HepG2 (cell line): ENCODE data around the gene PDGFA. TPM values are rescaled to one million over a fixed set of nuclear protein-coding genes. Genes with fewer than 3 reads are reported as not detected.

Experiments
- CCDC6 ChIP-seq: sonication (generic); formaldehyde crosslinking; IDR thresholded peaks from 2 replicates; pipeline ENCODE4 v1.8.1; 2022; ENCODE audit warnings: mild to moderate bottlenecking, missing genetic modification reagents, moderate library complexity
- ETV5 ChIP-seq: IDR thresholded peaks from 2 replicates; pipeline ENCODE4 v1.6.1; 2018; ENCODE audit warnings: missing biosample characterization, missing genetic modification reagents, inconsistent platforms, borderline replicate concordance
- HDAC2 ChIP-seq: sonication (generic); formaldehyde crosslinking; IDR thresholded peaks from 2 replicates; pipeline ENCODE4 v1.4.0; 2020; ENCODE audit warnings: missing genetic modification reagents
- HIVEP1 ChIP-seq: sonication (generic); formaldehyde crosslinking; IDR thresholded peaks from 2 replicates; pipeline ENCODE4 v1.4.0; 2020; ENCODE audit warnings: mild to moderate bottlenecking, missing genetic modification reagents
- KAT2B ChIP-seq: fragments of 150-350 bp; IDR thresholded peaks from 2 replicates; pipeline ENCODE4 v1.6.1; 2014; ENCODE audit warnings: low read depth, low read length, borderline replicate concordance
- SALL2 ChIP-seq: sonication (generic); formaldehyde crosslinking; IDR thresholded peaks from 2 replicates; pipeline ENCODE4 v1.8.1; 2023; ENCODE audit warnings: mild to moderate bottlenecking, missing genetic modification reagents, inconsistent platforms
- SKIL ChIP-seq: sonication (generic); formaldehyde crosslinking; IDR thresholded peaks from 2 replicates; pipeline ENCODE4 v1.8.0; 2022; ENCODE audit warnings: missing genetic modification reagents, mild to moderate bottlenecking, moderate library complexity, borderline replicate concordance
- ZFP36L1 ChIP-seq: sonication (generic); formaldehyde crosslinking; IDR thresholded peaks from 2 replicates; pipeline ENCODE4 v1.8.0; 2022; ENCODE audit warnings: mild to moderate bottlenecking, missing genetic modification reagents, moderate library complexity
- ZFP91 ChIP-seq: sonication (generic); formaldehyde crosslinking; IDR thresholded peaks from 2 replicates; pipeline ENCODE4 v1.9.0; 2022; ENCODE audit warnings: missing genetic modification reagents, mild to moderate bottlenecking, borderline replicate concordance
- ZKSCAN1 ChIP-seq: fragments of 150-350 bp; IDR thresholded peaks from 2 replicates; pipeline ENCODE4 v1.6.1; 2014; ENCODE audit warnings: low read length
- ZNF253 ChIP-seq: sonication (generic); formaldehyde crosslinking; IDR thresholded peaks from 2 replicates; pipeline ENCODE4 v1.8.0; 2022; ENCODE audit warnings: mild to moderate bottlenecking, missing genetic modification reagents, borderline replicate concordance
- ZNF598 ChIP-seq: sonication (generic); formaldehyde crosslinking; IDR thresholded peaks from 2 replicates; pipeline ENCODE4 v1.5.1; 2020; ENCODE audit warnings: mild to moderate bottlenecking, missing genetic modification reagents, borderline replicate concordance
- ZNF678 ChIP-seq: sonication (generic); formaldehyde crosslinking; IDR thresholded peaks from 2 replicates; pipeline ENCODE4 v1.4.0; 2020; ENCODE audit warnings: mild to moderate bottlenecking, missing genetic modification reagents
- ZNF883 ChIP-seq: sonication (generic); formaldehyde crosslinking; IDR thresholded peaks from 2 replicates; pipeline ENCODE4 v1.5.1; 2020; ENCODE audit warnings: mild to moderate bottlenecking, missing genetic modification reagents; ENCODE audit errors: not compliant biosample characterization
- polyA plus RNA-seq, 8 experiments: library from polyadenylated mRNA; depleted of rRNA in 3 of 8; stranded (reverse) in 7 of 8; unstranded in 1 of 8; fragments of >200 nt; fragmentation: Illumina TruSeq in 4 of 8; extraction: Trizol in 4 of 8; gene quantifications; 2 replicates each; pipeline versions ENCODE4 v1.2.1 to v1.2.3, GENCODE V29; 2011 to 2016; ENCODE audit warnings: low read depth in 4 of 8, missing spikeins in 1 of 8, mixed read lengths in 1 of 8; ENCODE audit not compliant: insufficient read depth in 1 of 8
- total RNA-seq, 5 experiments: library from RNA; depleted of rRNA; stranded (reverse); fragments of >200 nt; fragmentation: Illumina TruSeq; extraction: Trizol; gene quantifications; 2 replicates each; pipeline ENCODE4 v1.2.3, GENCODE V29; 2016; ENCODE audit warnings: low read depth in 1 of 5
- TF ChIP-seq, protein P1 (sequence below): sonication (generic); formaldehyde crosslinking; IDR thresholded peaks from 2 replicates; pipeline ENCODE4 v1.4.0; 2020; ENCODE audit warnings: missing genetic modification reagents
- TF ChIP-seq, protein P2 (sequence below): IDR thresholded peaks from 2 replicates; pipeline ENCODE4 v1.6.1; 2016; ENCODE audit warnings: low read depth

PDGFA gene
- total and polyA plus RNA-seq, 2 of the 13 experiments (the other 11 are each of a cell fraction or from before 2014, with no cell fraction given): 1.5 to 3.4 TPM

DNA sequence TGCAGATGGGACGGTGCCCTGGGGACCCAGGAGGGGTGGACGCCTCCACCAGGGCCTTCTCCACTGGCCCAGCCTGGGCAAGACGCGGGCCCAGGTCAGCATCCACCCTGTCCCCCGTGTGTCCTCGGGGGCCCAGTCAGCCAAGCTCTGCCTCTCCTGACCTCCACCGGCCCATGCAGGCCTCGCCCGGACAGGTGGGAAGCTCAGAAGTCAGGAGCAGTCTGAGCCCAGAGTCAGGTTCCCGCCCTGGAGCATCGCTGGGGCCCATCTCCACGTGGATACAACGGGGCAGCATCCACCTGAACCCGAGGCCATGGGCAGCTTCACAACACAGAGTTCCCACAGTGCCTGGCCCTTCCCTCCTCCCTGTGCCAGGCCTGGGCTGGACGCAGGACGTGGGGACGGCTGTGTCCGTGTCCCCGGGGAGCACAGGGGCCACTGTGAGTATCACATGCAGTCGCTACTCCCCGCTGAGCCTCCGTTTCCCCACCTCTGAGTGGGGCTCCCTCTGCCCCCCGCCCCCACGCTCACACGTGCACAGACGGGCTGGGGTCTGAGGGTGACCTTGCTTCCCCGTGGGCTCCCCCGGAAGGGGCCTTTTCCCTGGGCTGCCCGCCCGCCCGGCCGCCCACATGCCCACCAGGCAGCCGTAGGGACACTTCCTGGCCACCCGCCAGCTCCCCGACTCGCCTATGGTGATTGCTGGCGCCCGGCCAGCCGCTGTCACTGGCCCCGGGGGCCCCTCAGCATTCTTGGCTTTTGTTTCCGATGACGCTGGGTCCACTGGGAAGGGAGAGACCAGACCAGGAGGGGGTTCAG, 64.3 kb downstream of the PDGFA start (continued):
- no peak for TF ChIP-seq SALL2 (CRISPR knock-in tag)
- TF ChIP-seq, protein P1, sequence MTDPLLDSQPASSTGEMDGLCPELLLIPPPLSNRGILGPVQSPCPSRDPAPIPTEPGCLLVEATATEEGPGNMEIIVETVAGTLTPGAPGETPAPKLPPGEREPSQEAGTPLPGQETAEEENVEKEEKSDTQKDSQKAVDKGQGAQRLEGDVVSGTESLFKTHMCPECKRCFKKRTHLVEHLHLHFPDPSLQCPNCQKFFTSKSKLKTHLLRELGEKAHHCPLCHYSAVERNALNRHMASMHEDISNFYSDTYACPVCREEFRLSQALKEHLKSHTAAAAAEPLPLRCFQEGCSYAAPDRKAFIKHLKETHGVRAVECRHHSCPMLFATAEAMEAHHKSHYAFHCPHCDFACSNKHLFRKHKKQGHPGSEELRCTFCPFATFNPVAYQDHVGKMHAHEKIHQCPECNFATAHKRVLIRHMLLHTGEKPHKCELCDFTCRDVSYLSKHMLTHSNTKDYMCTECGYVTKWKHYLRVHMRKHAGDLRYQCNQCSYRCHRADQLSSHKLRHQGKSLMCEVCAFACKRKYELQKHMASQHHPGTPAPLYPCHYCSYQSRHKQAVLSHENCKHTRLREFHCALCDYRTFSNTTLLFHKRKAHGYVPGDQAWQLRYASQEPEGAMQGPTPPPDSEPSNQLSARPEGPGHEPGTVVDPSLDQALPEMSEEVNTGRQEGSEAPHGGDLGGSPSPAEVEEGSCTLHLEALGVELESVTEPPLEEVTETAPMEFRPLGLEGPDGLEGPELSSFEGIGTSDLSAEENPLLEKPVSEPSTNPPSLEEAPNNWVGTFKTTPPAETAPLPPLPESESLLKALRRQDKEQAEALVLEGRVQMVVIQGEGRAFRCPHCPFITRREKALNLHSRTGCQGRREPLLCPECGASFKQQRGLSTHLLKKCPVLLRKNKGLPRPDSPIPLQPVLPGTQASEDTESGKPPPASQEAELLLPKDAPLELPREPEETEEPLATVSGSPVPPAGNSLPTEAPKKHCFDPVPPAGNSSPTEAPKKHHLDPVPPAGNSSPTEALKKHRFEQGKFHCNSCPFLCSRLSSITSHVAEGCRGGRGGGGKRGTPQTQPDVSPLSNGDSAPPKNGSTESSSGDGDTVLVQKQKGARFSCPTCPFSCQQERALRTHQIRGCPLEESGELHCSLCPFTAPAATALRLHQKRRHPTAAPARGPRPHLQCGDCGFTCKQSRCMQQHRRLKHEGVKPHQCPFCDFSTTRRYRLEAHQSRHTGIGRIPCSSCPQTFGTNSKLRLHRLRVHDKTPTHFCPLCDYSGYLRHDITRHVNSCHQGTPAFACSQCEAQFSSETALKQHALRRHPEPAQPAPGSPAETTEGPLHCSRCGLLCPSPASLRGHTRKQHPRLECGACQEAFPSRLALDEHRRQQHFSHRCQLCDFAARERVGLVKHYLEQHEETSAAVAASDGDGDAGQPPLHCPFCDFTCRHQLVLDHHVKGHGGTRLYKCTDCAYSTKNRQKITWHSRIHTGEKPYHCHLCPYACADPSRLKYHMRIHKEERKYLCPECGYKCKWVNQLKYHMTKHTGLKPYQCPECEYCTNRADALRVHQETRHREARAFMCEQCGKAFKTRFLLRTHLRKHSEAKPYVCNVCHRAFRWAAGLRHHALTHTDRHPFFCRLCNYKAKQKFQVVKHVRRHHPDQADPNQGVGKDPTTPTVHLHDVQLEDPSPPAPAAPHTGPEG: peak; percentile 95
- TF ChIP-seq ZNF253 (CRISPR knock-in tag): no peak
- TF ChIP-seq ZNF598 (CRISPR knock-in tag): no peak
- 0 out of 2 replicates have a peak, but pooled peaks have one; percentile 36 for TF ChIP-seq HIVEP1 (CRISPR knock-in tag)
- no peak for TF ChIP-seq ZKSCAN1
- TF ChIP-seq KAT2B: no peak
- TF ChIP-seq HDAC2: no peak; the same call in 1 of the 2 replicates
- peak; percentile 60; the same call in 1 of the 2 replicates for TF ChIP-seq ZFP91 (CRISPR knock-in tag)
- no peak for TF ChIP-seq ZNF678
- no peak for TF ChIP-seq ZFP36L1 (CRISPR knock-in tag)
- TF ChIP-seq, protein P2, sequence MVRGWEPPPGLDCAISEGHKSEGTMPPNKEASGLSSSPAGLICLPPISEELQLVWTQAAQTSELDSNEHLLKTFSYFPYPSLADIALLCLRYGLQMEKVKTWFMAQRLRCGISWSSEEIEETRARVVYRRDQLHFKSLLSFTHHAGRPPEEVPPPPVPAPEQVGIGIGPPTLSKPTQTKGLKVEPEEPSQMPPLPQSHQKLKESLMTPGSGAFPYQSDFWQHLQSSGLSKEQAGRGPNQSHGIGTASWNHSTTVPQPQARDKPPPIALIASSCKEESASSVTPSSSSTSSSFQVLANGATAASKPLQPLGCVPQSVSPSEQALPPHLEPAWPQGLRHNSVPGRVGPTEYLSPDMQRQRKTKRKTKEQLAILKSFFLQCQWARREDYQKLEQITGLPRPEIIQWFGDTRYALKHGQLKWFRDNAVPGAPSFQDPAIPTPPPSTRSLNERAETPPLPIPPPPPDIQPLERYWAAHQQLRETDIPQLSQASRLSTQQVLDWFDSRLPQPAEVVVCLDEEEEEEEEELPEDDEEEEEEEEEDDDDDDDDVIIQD (CRISPR knock-in tag): no peak
- peak; percentile 68; the same call in 1 of the 2 replicates for TF ChIP-seq ETV5 (CRISPR knock-in tag)
- TF ChIP-seq CCDC6 (CRISPR knock-in tag): no peak
- peak; percentile 61 for TF ChIP-seq ZNF883 (CRISPR knock-in tag)
- TF ChIP-seq SKIL (CRISPR knock-in tag): no peak
